GM23338 (cell line): Measurements from ENCODE around the gene LYPLAL1.

Experiments used
- EZH2 ChIP-seq: fragments of 200-600 bp; sonication (generic); IDR thresholded peaks from one replicate; pipeline ENCODE4 v1.8.0; 2017; ENCODE audit warnings: antibody characterized with exemption, mild to moderate bottlenecking, low read depth; ENCODE audit not compliant: unreplicated experiment
- EZH2phosphoT487 ChIP-seq: fragments of 200-600 bp; sonication (generic); IDR thresholded peaks from one replicate; pipeline ENCODE4 v1.8.1; 2018; ENCODE audit warnings: antibody characterized with exemption; ENCODE audit not compliant: unreplicated experiment
- POLR2AphosphoS5 ChIP-seq: IDR thresholded peaks from 2 replicates; pipeline ENCODE4 v1.6.1; 2016; ENCODE audit warnings: antibody characterized with exemption, low read depth
- STAT1 ChIP-seq: IDR thresholded peaks from one replicate; pipeline ENCODE4 v1.6.1; 2016; ENCODE audit warnings: antibody characterized with exemption; ENCODE audit not compliant: unreplicated experiment
- TF ChIP-seq, protein P1 (sequence below), 2 experiments: fragments of 200-600 bp in 1 of 2; sonication (generic) in 1 of 2; conservative IDR thresholded peaks; 2 replicates each; pipeline versions ENCODE4 v1.5.1 to v1.6.1; 2016 to 2017; ENCODE audit warnings: antibody characterized with exemption in 2 of 2, low read depth in 2 of 2, mild to moderate bottlenecking in 2 of 2, moderate library complexity in 1 of 2
- TF ChIP-seq, protein P2 (sequence below): IDR thresholded peaks from one replicate; pipeline ENCODE4 v1.6.1; 2018; ENCODE audit warnings: antibody characterized with exemption; ENCODE audit not compliant: unreplicated experiment
- TF ChIP-seq, protein P3 (sequence below): IDR thresholded peaks from 2 replicates; pipeline ENCODE4 v1.6.1; 2016; ENCODE audit warnings: antibody characterized with exemption

DNA sequence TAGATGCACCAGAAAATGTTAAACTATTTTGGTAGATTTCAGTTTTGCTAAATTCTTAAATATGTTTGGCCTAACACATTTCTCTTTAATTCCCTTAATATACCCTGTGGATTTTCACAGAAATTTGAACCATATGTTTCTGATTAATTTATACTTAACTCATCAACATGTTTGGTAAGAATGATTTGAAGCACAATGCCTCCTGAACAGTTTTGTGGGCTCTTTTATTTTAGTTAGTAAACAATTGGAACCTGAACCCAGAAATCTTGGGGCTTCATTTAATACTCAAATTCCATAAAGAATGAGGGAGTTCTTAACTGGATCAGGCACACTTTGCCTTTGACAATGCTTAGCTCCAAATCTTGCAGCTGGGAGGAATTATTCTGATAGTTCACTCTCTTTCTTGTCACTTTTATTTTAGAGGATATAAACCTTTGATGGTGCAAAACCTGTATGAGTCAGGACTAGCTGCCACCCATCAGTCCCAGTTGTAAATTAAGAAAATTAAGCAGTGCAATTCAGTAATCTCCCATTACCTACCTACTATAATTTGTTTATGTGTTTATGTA, 24.6 kb upstream of the LYPLAL1 start:
- TF ChIP-seq, protein P1, sequence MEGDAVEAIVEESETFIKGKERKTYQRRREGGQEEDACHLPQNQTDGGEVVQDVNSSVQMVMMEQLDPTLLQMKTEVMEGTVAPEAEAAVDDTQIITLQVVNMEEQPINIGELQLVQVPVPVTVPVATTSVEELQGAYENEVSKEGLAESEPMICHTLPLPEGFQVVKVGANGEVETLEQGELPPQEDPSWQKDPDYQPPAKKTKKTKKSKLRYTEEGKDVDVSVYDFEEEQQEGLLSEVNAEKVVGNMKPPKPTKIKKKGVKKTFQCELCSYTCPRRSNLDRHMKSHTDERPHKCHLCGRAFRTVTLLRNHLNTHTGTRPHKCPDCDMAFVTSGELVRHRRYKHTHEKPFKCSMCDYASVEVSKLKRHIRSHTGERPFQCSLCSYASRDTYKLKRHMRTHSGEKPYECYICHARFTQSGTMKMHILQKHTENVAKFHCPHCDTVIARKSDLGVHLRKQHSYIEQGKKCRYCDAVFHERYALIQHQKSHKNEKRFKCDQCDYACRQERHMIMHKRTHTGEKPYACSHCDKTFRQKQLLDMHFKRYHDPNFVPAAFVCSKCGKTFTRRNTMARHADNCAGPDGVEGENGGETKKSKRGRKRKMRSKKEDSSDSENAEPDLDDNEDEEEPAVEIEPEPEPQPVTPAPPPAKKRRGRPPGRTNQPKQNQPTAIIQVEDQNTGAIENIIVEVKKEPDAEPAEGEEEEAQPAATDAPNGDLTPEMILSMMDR (conservative IDR thresholded peaks at IDR 0.05; ENCODE audit: low read depth in 2 of 2) = no peak
- TF ChIP-seq EZH2 (no peak), EZH2phosphoT487 (no peak), POLR2AphosphoS5 (no peak), STAT1 (no peak)
- TF ChIP-seq, protein P2, sequence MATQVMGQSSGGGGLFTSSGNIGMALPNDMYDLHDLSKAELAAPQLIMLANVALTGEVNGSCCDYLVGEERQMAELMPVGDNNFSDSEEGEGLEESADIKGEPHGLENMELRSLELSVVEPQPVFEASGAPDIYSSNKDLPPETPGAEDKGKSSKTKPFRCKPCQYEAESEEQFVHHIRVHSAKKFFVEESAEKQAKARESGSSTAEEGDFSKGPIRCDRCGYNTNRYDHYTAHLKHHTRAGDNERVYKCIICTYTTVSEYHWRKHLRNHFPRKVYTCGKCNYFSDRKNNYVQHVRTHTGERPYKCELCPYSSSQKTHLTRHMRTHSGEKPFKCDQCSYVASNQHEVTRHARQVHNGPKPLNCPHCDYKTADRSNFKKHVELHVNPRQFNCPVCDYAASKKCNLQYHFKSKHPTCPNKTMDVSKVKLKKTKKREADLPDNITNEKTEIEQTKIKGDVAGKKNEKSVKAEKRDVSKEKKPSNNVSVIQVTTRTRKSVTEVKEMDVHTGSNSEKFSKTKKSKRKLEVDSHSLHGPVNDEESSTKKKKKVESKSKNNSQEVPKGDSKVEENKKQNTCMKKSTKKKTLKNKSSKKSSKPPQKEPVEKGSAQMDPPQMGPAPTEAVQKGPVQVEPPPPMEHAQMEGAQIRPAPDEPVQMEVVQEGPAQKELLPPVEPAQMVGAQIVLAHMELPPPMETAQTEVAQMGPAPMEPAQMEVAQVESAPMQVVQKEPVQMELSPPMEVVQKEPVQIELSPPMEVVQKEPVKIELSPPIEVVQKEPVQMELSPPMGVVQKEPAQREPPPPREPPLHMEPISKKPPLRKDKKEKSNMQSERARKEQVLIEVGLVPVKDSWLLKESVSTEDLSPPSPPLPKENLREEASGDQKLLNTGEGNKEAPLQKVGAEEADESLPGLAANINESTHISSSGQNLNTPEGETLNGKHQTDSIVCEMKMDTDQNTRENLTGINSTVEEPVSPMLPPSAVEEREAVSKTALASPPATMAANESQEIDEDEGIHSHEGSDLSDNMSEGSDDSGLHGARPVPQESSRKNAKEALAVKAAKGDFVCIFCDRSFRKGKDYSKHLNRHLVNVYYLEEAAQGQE = no peak
- TF ChIP-seq, protein P3, sequence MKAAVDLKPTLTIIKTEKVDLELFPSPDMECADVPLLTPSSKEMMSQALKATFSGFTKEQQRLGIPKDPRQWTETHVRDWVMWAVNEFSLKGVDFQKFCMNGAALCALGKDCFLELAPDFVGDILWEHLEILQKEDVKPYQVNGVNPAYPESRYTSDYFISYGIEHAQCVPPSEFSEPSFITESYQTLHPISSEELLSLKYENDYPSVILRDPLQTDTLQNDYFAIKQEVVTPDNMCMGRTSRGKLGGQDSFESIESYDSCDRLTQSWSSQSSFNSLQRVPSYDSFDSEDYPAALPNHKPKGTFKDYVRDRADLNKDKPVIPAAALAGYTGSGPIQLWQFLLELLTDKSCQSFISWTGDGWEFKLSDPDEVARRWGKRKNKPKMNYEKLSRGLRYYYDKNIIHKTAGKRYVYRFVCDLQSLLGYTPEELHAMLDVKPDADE = no peak
